ENCODE data around the gene ZNF462.
A peak's percentile ranks its signal among the peaks of the same experiment; 100 is the strongest.

The ZNF462 gene

DNA sequence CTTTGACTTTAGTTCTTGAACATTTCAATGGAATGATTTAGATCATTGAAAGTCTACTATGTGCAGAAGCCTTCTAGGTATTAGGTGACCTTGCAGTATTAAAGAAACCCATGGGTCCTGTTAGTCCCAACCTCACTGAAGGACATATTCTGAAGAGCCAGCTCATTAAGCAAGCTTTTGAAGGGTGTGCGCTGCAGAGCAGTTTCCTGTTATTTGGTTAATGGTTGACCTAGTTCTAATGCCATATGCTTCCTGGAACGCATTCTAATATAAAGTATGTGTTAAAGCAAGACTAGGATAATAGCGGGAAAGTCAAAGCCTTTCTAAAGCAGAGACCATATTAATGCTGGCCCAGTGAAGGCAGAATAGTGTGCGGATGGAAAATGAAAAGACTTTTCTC, 20.1 kb downstream of the ZNF462 start:
- in situ Hi-C loops (cut with HindIII; ENCODE audit: low sequenced_read_pairs) = no loop called here
- DNase-seq (ENCODE audit: low read depth, low spot score) = no peak

DNA sequence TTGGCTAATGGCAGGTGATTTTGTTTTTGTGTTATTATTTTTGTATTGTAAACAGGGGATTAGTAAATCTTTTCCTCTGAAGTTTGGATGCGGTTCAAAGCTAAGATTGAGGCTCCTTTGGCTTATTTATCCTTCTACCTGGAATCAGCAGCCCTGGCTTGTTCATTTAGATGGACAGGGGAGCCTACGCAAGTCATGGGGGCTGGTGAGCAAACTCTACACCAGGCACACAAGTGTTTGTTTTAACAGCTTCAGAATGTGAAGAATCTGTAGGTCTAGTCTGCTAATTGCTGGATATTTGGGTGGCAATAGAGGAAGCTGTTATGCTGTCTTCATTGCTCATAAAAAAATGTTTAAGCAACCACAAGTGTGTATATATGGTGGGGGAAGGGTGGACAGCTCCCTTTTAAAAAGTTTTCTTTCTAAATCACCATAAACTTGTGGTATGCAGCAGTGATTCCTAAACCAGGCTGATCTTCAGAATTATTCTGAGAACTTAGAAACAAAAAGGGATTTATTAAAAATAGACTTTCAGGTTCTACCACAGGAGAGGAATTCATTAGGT, 20.7 kb downstream of the ZNF462 start:
- DNase-seq (ENCODE audit: low read depth, low spot score) = peak; percentile 34
- no peak overlapping the region for H3K4me3 ChIP-seq (ENCODE audit: low read depth, low read length)
- in situ Hi-C loops (cut with HindIII; ENCODE audit: low sequenced_read_pairs) = no loop called here
- TF ChIP-seq, protein P1, sequence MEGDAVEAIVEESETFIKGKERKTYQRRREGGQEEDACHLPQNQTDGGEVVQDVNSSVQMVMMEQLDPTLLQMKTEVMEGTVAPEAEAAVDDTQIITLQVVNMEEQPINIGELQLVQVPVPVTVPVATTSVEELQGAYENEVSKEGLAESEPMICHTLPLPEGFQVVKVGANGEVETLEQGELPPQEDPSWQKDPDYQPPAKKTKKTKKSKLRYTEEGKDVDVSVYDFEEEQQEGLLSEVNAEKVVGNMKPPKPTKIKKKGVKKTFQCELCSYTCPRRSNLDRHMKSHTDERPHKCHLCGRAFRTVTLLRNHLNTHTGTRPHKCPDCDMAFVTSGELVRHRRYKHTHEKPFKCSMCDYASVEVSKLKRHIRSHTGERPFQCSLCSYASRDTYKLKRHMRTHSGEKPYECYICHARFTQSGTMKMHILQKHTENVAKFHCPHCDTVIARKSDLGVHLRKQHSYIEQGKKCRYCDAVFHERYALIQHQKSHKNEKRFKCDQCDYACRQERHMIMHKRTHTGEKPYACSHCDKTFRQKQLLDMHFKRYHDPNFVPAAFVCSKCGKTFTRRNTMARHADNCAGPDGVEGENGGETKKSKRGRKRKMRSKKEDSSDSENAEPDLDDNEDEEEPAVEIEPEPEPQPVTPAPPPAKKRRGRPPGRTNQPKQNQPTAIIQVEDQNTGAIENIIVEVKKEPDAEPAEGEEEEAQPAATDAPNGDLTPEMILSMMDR (IDR thresholded peaks at IDR 0.05; ENCODE audit: low read depth, low read length) = no peak

More for the DNA sequence above, 20.1 kb downstream of the ZNF462 start:
- TF ChIP-seq, protein P1 (IDR thresholded peaks at IDR 0.05; ENCODE audit: low read depth, low read length) = no peak
- no peak overlapping the region for H3K4me3 ChIP-seq (ENCODE audit: low read depth, low read length)

DNA sequence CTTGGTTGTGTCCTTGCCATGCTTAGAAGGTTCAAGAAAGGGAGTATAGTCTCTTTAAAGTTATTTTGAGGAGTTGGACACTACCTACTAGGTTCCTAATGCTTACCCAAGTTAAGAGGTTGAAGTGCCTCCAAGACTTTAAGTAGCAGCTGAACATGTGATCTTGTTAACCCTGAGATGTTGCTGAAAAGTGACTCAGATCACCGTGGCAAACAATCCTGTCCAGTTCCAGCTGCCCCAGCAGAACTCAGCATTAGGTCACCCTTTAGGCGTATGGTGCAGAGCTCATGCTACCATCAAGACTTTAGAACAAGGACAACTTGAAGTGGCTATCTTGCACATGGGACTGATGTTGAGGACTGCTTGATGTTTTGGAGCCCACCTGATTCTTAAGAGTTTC, 22.5 kb downstream of the ZNF462 start:
- TF ChIP-seq, protein P1 (IDR thresholded peaks at IDR 0.05; ENCODE audit: low read depth, low read length) = no peak
- peak; percentile 78 for DNase-seq (ENCODE audit: low read depth, low spot score)
- in situ Hi-C loops (cut with HindIII; ENCODE audit: low sequenced_read_pairs) = no loop called here
- H3K4me3 ChIP-seq (ENCODE audit: low read depth, low read length) = no peak overlapping the region

DNA sequence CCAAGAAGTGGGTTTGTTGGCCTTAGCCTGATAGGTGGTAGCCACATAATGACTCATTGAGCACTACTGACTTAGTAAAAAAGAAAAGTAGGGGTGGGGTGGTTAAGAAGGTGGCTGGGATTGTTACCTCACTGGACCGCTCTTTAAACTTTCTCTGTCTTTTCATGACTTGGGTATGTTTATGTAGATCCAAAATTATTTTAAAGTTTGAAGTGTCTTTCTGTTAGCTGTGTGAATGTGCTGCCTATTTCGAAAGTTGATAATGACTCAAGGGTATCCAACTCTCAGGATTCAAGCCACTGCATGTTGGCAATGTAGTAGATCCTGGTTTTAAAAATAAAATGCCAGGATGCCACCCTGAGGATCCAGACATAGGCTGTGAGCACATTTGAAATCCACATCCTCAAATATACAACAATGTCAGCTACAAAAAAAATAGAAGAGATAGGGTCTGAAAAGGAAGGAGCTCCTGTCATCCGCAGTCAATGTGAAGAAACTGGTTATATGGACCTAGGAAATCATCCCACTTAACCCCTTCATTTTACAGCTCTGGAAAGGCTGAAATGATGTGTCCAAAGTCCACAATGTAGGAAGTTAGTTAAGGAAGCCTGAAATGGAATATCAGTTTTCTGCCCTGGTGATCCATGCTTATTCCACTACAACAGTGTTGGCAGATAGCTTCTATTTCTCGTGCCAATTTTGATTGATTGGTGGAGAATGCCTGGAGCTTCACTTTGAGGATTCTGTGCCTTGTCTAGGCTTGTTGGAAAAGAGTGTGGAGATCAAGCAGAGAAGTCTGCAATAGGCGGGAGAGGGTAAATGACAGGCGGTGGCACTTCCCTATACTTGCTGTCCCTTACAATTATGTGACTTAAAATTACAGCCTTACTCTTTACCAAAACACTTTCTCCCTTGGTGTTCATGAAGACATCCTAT, 23.4 kb downstream of the ZNF462 start:
- in situ Hi-C loops (cut with HindIII; ENCODE audit: low sequenced_read_pairs) = no loop called here
- no peak overlapping the region for H3K4me3 ChIP-seq (ENCODE audit: low read depth, low read length)
- TF ChIP-seq, protein P1 (IDR thresholded peaks at IDR 0.05; ENCODE audit: low read depth, low read length) = no peak
- DNase-seq (ENCODE audit: low read depth, low spot score) = no peak

DNA sequence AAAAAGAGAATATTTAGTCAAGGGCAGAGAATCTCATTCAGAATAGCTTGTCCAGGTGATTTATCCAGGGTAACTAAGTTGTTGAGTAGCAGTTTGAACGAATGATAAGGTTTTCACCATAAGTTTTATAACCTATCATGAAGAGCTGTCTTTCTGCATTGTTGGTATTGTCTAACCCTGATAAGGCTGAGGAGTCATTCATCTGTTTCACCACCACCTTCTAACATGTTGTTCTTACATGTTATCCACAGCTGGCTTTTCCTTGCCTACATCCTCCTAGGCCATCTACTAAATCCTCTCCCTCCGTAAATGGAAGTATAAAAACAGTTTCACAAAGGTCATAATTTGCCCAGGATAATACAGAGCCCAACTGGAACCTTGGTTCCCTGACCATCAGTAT, 24.1 kb downstream of the ZNF462 start:
- in situ Hi-C loops (cut with HindIII; ENCODE audit: low sequenced_read_pairs) = no loop called here
- DNase-seq (ENCODE audit: low read depth, low spot score) = no peak
- H3K4me3 ChIP-seq (ENCODE audit: low read depth, low read length) = no peak overlapping the region
- TF ChIP-seq, protein P1 (IDR thresholded peaks at IDR 0.05; ENCODE audit: low read depth, low read length) = no peak

DNA sequence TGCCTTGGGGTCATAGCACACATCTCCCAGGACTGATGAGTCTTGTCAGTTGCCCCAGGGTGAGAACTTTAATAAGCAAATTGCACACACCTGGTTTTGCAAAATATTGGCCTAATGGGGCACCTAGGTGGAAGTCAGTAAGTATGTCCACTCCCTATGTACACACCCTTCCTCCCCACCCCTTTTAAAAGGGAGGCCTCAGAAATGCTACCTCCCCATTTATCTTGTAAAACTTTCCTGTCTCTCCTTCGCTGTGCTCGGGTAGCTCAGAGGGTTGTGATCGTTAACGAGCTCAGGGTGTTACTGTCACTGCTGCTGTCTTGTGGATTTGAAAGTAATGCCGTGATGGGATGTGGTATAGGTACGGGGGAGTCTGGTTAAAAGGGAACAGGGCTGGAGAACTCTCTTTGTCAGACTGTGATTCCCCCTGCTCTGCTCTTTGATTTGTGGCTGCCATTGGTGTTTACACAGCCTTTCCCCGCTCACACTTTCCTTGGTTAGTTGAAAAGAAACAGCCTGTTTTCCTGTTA, 26.2 kb downstream of the ZNF462 start:
- TF ChIP-seq, protein P1 (IDR thresholded peaks at IDR 0.05; ENCODE audit: low read depth, low read length) = no peak
- H3K4me3 ChIP-seq (ENCODE audit: low read depth, low read length) = no peak overlapping the region
- in situ Hi-C loops (cut with HindIII; ENCODE audit: low sequenced_read_pairs) = no loop called here
- DNase-seq (ENCODE audit: low read depth, low spot score) = no peak

Measured in astrocyte of the spinal cord (primary cell).